Pulmonary artery endothelial cell (primary cell): ENCODE measurements around the gene LOXL4. TPM values are rescaled to one million over a fixed set of nuclear protein-coding genes. Genes with fewer than 3 reads are reported as not detected.

Experiments
- DNase-seq: peaks from one replicate; pipeline ENCODE4 v3.0.0-alpha.2; 2011; ENCODE audit warnings: low read depth, low spot score
- total RNA-seq: library from RNA; depleted of rRNA; stranded (reverse); fragments of >200 nt; gene quantifications from 2 replicates; pipeline ENCODE4 v1.2.3, GENCODE V29; 2014

The LOXL4 gene
- 1.1 and 1.3 TPM in 2 replicates for total RNA-seq

GRCh38 chr10:98267894-98268693 lies at the start of gene LOXL4:
Gene LOXL4, minus strand, starts transcription at chr10:98268194. Its CDS starts 5,175 bp downstream, at chr10:98263019.
- no peak for DNase-seq

GRCh38 chr10:98316661-98317060 lies 48.7 kb upstream of the LOXL4 start:
- DNase-seq, result peak; percentile 37

GRCh38 chr10:98316170-98316569 lies 48.2 kb upstream of the LOXL4 start:
- DNase-seq, result no peak

GRCh38 chr10:98314532-98315284 lies 46.7 kb upstream of the LOXL4 start:
- no peak for DNase-seq

- DNase-seq, result no peak
These were observed 45.6 kb upstream of the LOXL4 start for GRCh38 chr10:98313598-98313997.

- DNase-seq, result no peak
These were observed 44.8 kb upstream of the LOXL4 start for GRCh38 chr10:98312822-98313221.

- DNase-seq, result no peak
These were observed 44.4 kb upstream of the LOXL4 start for GRCh38 chr10:98312349-98312748.

- DNase-seq, result no peak
These were observed 42.7 kb upstream of the LOXL4 start for GRCh38 chr10:98310701-98311100.

- DNase-seq, result peak; percentile 30
These were observed 41.7 kb upstream of the LOXL4 start for GRCh38 chr10:98309366-98310355.

GRCh38 chr10:98308669-98309365 lies 40.8 kb upstream of the LOXL4 start:
- no peak for DNase-seq

GRCh38 chr10:98307916-98308541 lies 40.0 kb upstream of the LOXL4 start:
- no peak for DNase-seq

- no peak for DNase-seq
These were observed 38.5 kb upstream of the LOXL4 start for GRCh38 chr10:98306501-98306900.

- DNase-seq, result no peak
These were observed 35.6 kb upstream of the LOXL4 start for GRCh38 chr10:98303569-98303968.

- DNase-seq, result no peak
These were observed 34.9 kb upstream of the LOXL4 start for GRCh38 chr10:98302741-98303365.

GRCh38 chr10:98301664-98302319 lies 33.8 kb upstream of the LOXL4 start:
- no peak for DNase-seq

- no peak for DNase-seq
These were observed 32.7 kb upstream of the LOXL4 start for GRCh38 chr10:98300526-98301229.

GRCh38 chr10:98299341-98299740 lies 31.3 kb upstream of the LOXL4 start:
- DNase-seq, result no peak

GRCh38 chr10:98296524-98296923 lies 28.5 kb upstream of the LOXL4 start:
- DNase-seq, result no peak

GRCh38 chr10:98295907-98296306 lies 27.9 kb upstream of the LOXL4 start:
- DNase-seq, result no peak
